Skeletal muscle tissue (tissue), 4 donors: ENCODE measurements around the gene PLPP4. TPM values are rescaled to one million over a fixed set of nuclear protein-coding genes. Genes with fewer than 3 reads are reported as not detected.

Experiments
- H3K27ac ChIP-seq: one replicate; pipeline ENCODE4 v1.7.0; 2013; ENCODE audit warnings: mild to moderate bottlenecking, low read depth, low read length, inconsistent platforms
- H3K27me3 ChIP-seq, 3 donors: one replicate each; pipeline ENCODE4 v1.7.0; 2013; ENCODE audit warnings: low read length in 3 of 3; ENCODE audit not compliant: control insufficient read depth in 3 of 3, insufficient read depth in 3 of 3
- H3K36me3 ChIP-seq, 3 donors: one replicate each; pipeline ENCODE4 v1.7.0; 2013; ENCODE audit warnings: low read length in 3 of 3; ENCODE audit not compliant: control insufficient read depth in 3 of 3, insufficient read depth in 3 of 3
- H3K4me1 ChIP-seq, 3 donors: one replicate each; pipeline ENCODE4 v1.7.0; 2013; ENCODE audit warnings: low read length in 3 of 3, mild to moderate bottlenecking in 3 of 3; ENCODE audit not compliant: control insufficient read depth in 3 of 3, insufficient read depth in 3 of 3
- H3K4me3 ChIP-seq, 3 donors: one replicate each; pipeline ENCODE4 v1.7.0; 2013; ENCODE audit warnings: low read length in 3 of 3
- H3K9ac ChIP-seq, 3 donors: one replicate each; pipeline ENCODE4 v1.7.0; 2013; ENCODE audit warnings: low read length in 3 of 3, mild to moderate bottlenecking in 3 of 3, moderate library complexity in 2 of 3, low read depth in 1 of 3
- H3K9me3 ChIP-seq, 3 donors: one replicate each; pipeline ENCODE4 v1.7.0; 2013; ENCODE audit warnings: low read length in 3 of 3; ENCODE audit not compliant: control insufficient read depth in 3 of 3
- total RNA-seq: library from RNA; depleted of rRNA; stranded (reverse); fragments of >200 nt; gene quantifications from one replicate; pipeline ENCODE4 v1.2.3, GENCODE V29; 2014
- donor health status: Osteomylitis.

PLPP4 gene
- total RNA-seq, result 0.52 TPM

GRCh38 chr10:120456626-120457430 lies at the start of gene PLPP4:
PLPP4 (plus strand) TSS chr10:120457227; CDS start chr10:120457306, 79 bp downstream.
- H3K9me3 ChIP-seq, result no peaks in the 10 kb centered on the region
- H3K9ac ChIP-seq, result no peak within 1 kb of the TSS
- H3K36me3 ChIP-seq, result no peaks in the 10 kb centered on the region
- H3K27me3 ChIP-seq, result peaks cover 36 to 51% (median 42%) of the 10 kb centered on the region in 3 donors
- peaks cover 7 to 11% (median 8%) of the 10 kb centered on the region in 3 donors for H3K4me1 ChIP-seq
- H3K27ac ChIP-seq, result no peak within 1 kb of the TSS
- H3K4me3 ChIP-seq, result peak within 1 kb of the TSS in 2 of 3 donors; percentile 43 to 56

DNA sequence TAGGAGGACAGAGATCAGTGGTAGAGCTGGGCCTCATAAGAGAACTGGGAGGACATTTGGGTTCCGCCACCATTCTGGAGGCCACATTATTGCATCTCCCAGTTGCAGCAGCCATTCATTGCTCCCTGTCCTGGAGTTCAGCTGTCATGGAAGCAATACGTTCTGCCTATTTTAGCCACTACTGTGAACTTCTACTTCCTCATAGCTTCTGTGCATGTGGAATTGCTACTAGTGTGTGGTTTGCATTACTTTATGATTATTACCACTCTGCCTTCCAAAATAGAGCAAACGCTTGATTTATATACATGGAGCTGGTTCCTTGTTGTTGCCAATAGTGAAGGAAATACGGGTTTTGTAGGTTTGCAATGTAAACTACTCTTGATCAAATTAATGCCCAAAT lies 47.2 kb upstream of the PLPP4 start:
- no peaks in the 10 kb centered on the region for H3K4me1 ChIP-seq
- no peak overlapping the region for H3K9ac ChIP-seq
- no peak overlapping the region for H3K4me3 ChIP-seq
- H3K9me3 ChIP-seq, result no peaks in the 10 kb centered on the region
- H3K27me3 ChIP-seq, result no peaks in the 10 kb centered on the region
- H3K27ac ChIP-seq, result no peak overlapping the region
- no peaks in the 10 kb centered on the region for H3K36me3 ChIP-seq

DNA sequence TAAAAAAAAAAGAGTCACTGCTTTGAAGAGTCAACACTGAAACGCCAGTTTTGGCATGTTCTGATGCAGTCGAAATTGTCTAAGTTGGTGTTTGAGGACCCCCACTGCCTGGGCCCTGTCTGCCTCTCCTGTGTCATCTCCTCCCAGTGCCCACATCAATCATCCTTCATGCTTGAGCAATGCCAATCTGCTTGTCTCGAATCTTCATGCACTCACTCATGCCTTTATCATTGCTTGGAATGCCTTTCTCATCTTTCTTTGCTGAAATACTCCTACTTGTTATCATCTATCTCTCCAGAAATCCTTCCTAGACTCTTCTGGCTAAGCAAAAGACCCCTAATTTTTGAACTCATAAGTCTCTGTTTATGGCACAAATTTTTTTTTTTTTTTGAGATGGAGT lies 42.1 kb upstream of the PLPP4 start:
- no peaks in the 10 kb centered on the region for H3K27me3 ChIP-seq

DNA sequence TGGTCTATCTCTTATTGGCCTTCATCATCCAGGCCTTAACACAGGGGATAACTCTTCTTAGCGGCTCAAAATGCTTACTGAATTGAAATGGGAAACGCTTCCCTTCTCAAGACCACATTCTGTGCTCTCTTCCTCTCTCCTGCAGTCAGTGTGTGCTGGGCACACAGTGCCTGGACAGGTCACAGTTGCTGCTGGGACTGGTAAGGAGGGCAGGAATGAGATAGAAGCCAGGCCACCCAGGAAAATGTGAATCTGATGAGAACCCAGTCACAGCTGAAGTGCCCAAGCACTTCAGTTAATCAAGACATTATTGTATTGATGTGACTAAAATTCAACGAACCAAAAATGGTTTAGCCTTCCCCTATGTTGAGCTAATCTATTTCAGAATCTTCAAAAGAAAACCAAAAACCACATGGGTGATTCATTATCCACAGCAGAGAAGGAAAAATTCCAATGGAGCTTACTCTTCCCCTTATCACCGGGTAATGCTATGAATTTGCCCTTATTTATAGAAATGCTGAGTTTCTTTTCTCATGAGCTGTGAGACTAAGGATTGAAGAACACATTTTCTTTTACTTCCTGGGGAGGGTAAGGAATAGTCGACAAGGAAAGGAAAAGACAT lies 41.2 kb upstream of the PLPP4 start:
- Histone ChIP-seq H3K4me3 (no peak overlapping the region), H3K27me3 (no peaks in the 10 kb centered on the region), H3K36me3 (no peaks in the 10 kb centered on the region), H3K9ac (no peak overlapping the region), H3K27ac (no peak overlapping the region), H3K4me1 (no peaks in the 10 kb centered on the region), H3K9me3 (no peaks in the 10 kb centered on the region)

More for the DNA sequence above, 42.1 kb upstream of the PLPP4 start:
- H3K9me3 ChIP-seq, result no peaks in the 10 kb centered on the region
- H3K36me3 ChIP-seq, result no peaks in the 10 kb centered on the region
- no peak overlapping the region for H3K27ac ChIP-seq
- H3K4me1 ChIP-seq, result no peaks in the 10 kb centered on the region
- H3K4me3 ChIP-seq, result no peak overlapping the region
- H3K9ac ChIP-seq, result no peak overlapping the region

- Histone ChIP-seq H3K4me1 (no peaks in the 10 kb centered on the region), H3K4me3 (no peak overlapping the region), H3K27me3 (no peaks in the 10 kb centered on the region), H3K27ac (no peak overlapping the region), H3K36me3 (no peaks in the 10 kb centered on the region), H3K9me3 (no peaks in the 10 kb centered on the region), H3K9ac (no peak overlapping the region)
Observed at GRCh38 chr10:120420421-120420820, 36.6 kb upstream of the PLPP4 start.

DNA sequence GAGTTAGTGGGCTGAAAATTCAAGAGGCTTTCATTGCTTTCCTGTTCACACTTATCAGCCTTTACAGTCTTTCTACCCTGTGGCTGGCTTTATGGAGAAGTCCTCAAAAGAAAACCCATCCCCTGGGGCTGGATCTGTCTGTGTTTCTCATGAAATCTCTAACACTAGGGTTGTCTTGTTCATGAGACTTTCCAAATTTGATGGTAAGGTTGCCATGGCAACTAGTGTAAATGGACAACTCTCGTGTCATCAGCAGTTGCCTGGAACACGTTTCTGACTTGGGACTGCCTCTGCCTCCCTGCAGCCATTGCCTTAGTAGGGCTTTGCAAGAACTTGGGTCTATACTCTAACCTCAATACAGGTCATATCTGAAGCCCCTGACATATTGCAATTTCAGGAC lies 35.8 kb upstream of the PLPP4 start:
- no peaks in the 10 kb centered on the region for H3K27me3 ChIP-seq
- H3K9me3 ChIP-seq, result no peaks in the 10 kb centered on the region
- no peaks in the 10 kb centered on the region for H3K4me1 ChIP-seq

DNA sequence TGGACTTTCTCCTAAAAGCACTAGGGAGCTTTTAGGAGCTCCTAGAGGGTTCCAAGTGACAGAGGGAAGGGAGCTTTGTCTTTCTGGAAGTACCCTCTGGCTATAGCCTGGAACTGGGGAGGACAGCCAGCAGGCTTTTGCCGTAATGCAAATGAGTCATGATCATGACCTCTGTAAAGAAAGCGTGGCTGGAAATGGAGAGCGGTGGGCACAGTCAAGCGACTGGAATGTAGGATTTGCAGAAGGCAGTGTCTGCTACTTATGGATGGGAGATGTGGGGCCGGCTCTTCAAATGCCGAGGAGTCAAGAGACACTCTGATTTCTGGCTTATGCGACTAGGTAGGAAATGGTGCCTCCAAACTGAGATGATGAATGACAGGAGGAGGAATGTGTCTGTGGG lies 34.6 kb upstream of the PLPP4 start:
- no peaks in the 10 kb centered on the region for H3K4me1 ChIP-seq
- H3K4me3 ChIP-seq, result no peak overlapping the region
- H3K36me3 ChIP-seq, result no peaks in the 10 kb centered on the region
- no peak overlapping the region for H3K27ac ChIP-seq
- no peak overlapping the region for H3K9ac ChIP-seq
- no peaks in the 10 kb centered on the region for H3K9me3 ChIP-seq
- no peaks in the 10 kb centered on the region for H3K27me3 ChIP-seq

More for the DNA sequence above, 35.8 kb upstream of the PLPP4 start:
- no peaks in the 10 kb centered on the region for H3K36me3 ChIP-seq
- no peak overlapping the region for H3K9ac ChIP-seq
- H3K27ac ChIP-seq, result no peak overlapping the region
- no peak overlapping the region for H3K4me3 ChIP-seq

DNA sequence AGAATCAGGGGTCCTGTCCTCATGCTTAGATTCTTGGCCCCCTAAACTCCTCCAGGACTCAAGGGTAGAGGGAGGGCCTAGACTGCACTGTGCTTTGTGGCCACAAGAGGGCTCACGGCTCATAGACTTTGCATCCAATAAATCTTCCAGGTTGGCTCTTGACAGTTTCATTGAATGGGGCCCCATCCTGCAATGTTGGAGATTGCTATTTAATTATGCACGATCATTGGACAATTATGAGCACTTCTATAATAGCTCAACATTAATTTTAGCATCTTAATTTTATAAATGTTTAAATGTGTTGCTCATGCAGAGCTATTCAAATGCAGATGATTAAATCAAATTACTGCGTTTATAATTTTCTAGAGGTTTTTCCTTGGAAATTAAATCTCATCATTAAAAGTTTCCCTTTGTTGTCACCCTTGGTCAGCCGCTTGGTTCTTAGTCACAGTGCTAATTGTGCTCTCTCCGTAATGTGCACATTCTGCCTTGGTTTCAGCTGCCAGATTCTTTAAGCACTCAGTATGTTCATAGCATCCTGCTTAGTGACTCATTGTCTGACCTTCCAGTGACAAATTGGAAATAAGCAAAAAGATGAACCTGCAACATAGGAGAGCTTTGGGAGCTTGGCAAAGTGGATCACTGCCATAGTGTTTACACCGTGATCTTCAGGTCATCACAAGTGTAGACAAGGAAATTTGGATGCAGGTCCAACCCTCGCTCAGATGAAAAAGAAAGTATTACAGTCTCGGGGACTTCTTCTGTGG lies 33.4 kb upstream of the PLPP4 start:
- no peaks in the 10 kb centered on the region for H3K4me1 ChIP-seq
- H3K36me3 ChIP-seq, result no peaks in the 10 kb centered on the region
- H3K9me3 ChIP-seq, result no peaks in the 10 kb centered on the region
- no peak overlapping the region for H3K9ac ChIP-seq
- no peak overlapping the region for H3K27ac ChIP-seq
- no peak overlapping the region for H3K4me3 ChIP-seq
- H3K27me3 ChIP-seq, result no peaks in the 10 kb centered on the region

- Histone ChIP-seq H3K9ac (no peak overlapping the region), H3K9me3 (no peaks in the 10 kb centered on the region), H3K4me1 (no peaks in the 10 kb centered on the region), H3K4me3 (no peak overlapping the region), H3K36me3 (no peaks in the 10 kb centered on the region), H3K27ac (no peak overlapping the region), H3K27me3 (no peaks in the 10 kb centered on the region)
Observed at GRCh38 chr10:120424198-120424464, 32.9 kb upstream of the PLPP4 start.

DNA sequence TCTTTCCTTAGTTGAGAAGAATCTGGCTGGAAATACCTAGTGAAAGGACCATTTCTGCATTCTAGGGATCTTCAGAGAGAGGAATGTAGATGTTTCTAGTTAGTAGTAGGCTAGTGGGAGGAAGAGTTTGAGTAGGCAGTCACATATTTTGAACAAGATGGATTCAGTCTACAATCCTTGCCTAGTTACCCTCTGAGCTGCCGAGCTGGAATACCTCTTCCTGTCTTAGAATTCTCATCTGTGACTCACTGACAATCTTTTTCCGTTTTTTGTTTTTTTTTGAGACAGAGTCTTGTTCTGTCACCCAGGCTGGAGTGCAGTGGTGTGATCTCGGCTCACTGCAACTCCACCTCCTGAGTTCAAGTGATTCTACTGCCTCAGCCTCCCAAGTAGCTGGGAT lies 30.7 kb upstream of the PLPP4 start:
- Histone ChIP-seq H3K9me3 (no peaks in the 10 kb centered on the region), H3K27ac (no peak overlapping the region), H3K9ac (no peak overlapping the region), H3K27me3 (peaks cover 0 to 7% (median 0%) of the 10 kb centered on the region in 3 donors), H3K4me1 (no peaks in the 10 kb centered on the region), H3K4me3 (no peak overlapping the region), H3K36me3 (no peaks in the 10 kb centered on the region)
